ENCODE measurements around the gene ITGB8.
A peak's percentile ranks its signal among the peaks of the same experiment; 100 is the strongest.
"Not testable (repeated sequence)": the region's sequence is repeated elsewhere in the genome, so short reads cannot be mapped to it uniquely, and the experiment has no call there.

ITGB8 gene

GRCh38 chr7:20388084-20388483, 57.4 kb downstream of the ITGB8 start:
- no peak for DNase-seq

- not testable (repeated sequence) for DNase-seq
Observed at GRCh38 chr7:20389192-20389591, 58.5 kb downstream of the ITGB8 start.

GRCh38 chr7:20393021-20393610, 62.4 kb downstream of the ITGB8 start:
- no peak for DNase-seq

- peak; percentile 37 for DNase-seq
Observed at GRCh38 chr7:20393616-20394015, 62.9 kb downstream of the ITGB8 start.

GRCh38 chr7:20394284-20394683, 63.6 kb downstream of the ITGB8 start:
- no peak for DNase-seq

GRCh38 chr7:20395104-20395503, 64.4 kb downstream of the ITGB8 start:
- no peak for DNase-seq

GRCh38 chr7:20395511-20395910, 64.8 kb downstream of the ITGB8 start:
- DNase-seq = no peak

- no peak for DNase-seq
Observed at GRCh38 chr7:20399521-20399920, 68.8 kb downstream of the ITGB8 start.

- DNase-seq = no peak
Observed at GRCh38 chr7:20401861-20402746, 71.4 kb downstream of the ITGB8 start.

- DNase-seq = no peak
Observed at GRCh38 chr7:20402747-20403230, 72.1 kb downstream of the ITGB8 start.

GRCh38 chr7:20403331-20403730, 72.6 kb downstream of the ITGB8 start:
- no peak for DNase-seq

- DNase-seq = no peak
Observed at GRCh38 chr7:20404320-20404719, 73.6 kb downstream of the ITGB8 start.

GRCh38 chr7:20407585-20408466, 77.1 kb downstream of the ITGB8 start:
- peak; percentile 97 for DNase-seq

GRCh38 chr7:20408467-20408826, 77.7 kb downstream of the ITGB8 start:
- peak; percentile 55 for DNase-seq

- DNase-seq = no peak
Observed at GRCh38 chr7:20409961-20410360, 79.3 kb downstream of the ITGB8 start.

GRCh38 chr7:20411372-20411771, 80.7 kb downstream of the ITGB8 start:
- DNase-seq = no peak

- DNase-seq = no peak
Observed at GRCh38 chr7:20412032-20412431, 81.3 kb downstream of the ITGB8 start.

GRCh38 chr7:20417260-20417659, 86.6 kb downstream of the ITGB8 start:
- no peak for DNase-seq

GRCh38 chr7:20417675-20418382, 87.1 kb downstream of the ITGB8 start:
- no peak for DNase-seq

GRCh38 chr7:20424500-20424899, 93.8 kb downstream of the ITGB8 start:
- no peak for DNase-seq

- DNase-seq = no peak
Observed at GRCh38 chr7:20430664-20431063, 100.0 kb downstream of the ITGB8 start.

GRCh38 chr7:20431146-20431545, 100.4 kb downstream of the ITGB8 start:
- no peak for DNase-seq

GRCh38 chr7:20432071-20432470, 101.4 kb downstream of the ITGB8 start:
- no peak for DNase-seq

Data from DMS79 (cell line).